CD14-positive monocyte (primary cell): Measurements from ENCODE around the gene OR10V1. TPM values are rescaled to one million over a fixed set of nuclear protein-coding genes. Genes with fewer than 3 reads are reported as not detected.

ENCODE experiments used
- DNase-seq, 3 donors: peaks; one replicate each; pipeline ENCODE4 v3.0.0-alpha.2; 2011 to 2022
- H2AFZ ChIP-seq: 2 replicates; pipeline ENCODE4 v1.6.0; 2012; ENCODE audit warnings: mild to moderate bottlenecking, low read depth, low read length, inconsistent platforms; ENCODE audit not compliant: insufficient read depth, poor library complexity, severe bottlenecking
- H3K27ac ChIP-seq, 2 donors: 1 replicate in 1 of 2; 2 replicates in 1 of 2; pipeline ENCODE4 v1.5.1; 2012 to 2013; ENCODE audit warnings: low read length in 2 of 2, control low read depth in 1 of 2, inconsistent platforms in 1 of 2, low read depth in 1 of 2, mild to moderate bottlenecking in 1 of 2
- H3K27me3 ChIP-seq, 2 donors: one replicate each; pipeline versions ENCODE4 v1.6.0 to v1.6.1; 2011 to 2013; ENCODE audit warnings: low read length in 2 of 2; ENCODE audit not compliant: control insufficient read depth in 2 of 2, insufficient read depth in 2 of 2
- H3K36me3 ChIP-seq, 2 donors: replicated peaks in 1 of 2; 1 replicate in 1 of 2; 2 replicates in 1 of 2; pipeline versions ENCODE4 v1.5.1 to v1.6.1; 2012 to 2013; ENCODE audit warnings: low read length in 2 of 2, control low read depth in 1 of 2, inconsistent platforms in 1 of 2, mild to moderate bottlenecking in 1 of 2; ENCODE audit not compliant: insufficient read depth in 2 of 2, control insufficient read depth in 1 of 2
- H3K4me1 ChIP-seq, 2 donors: 1 replicate in 1 of 2; 2 replicates in 1 of 2; pipeline versions ENCODE4 v1.5.1 to v1.6.1; 2012 to 2013; ENCODE audit warnings: low read length in 2 of 2, control low read depth in 1 of 2, inconsistent platforms in 1 of 2, mild to moderate bottlenecking in 1 of 2, moderate library complexity in 1 of 2; ENCODE audit not compliant: insufficient read depth in 2 of 2, control insufficient read depth in 1 of 2
- H3K4me2 ChIP-seq: replicated peaks from 2 replicates; pipeline ENCODE3; 2012; ENCODE audit warnings: low read length, moderate library complexity, mild to moderate bottlenecking; ENCODE audit not compliant: poor library complexity, severe bottlenecking; ENCODE audit errors: extremely low read depth
- H3K4me3 ChIP-seq, 3 experiments: fragments of 200-600 bp in 1 of 3; sonication (generic) in 1 of 3; replicated peaks in 1 of 3; 1 replicate in 2 of 3; 2 replicates in 1 of 3; pipeline ENCODE4 v1.5.1; 2011 to 2013; ENCODE audit warnings: low read length in 3 of 3, mild to moderate bottlenecking in 3 of 3, control low read depth in 2 of 3, low read depth in 2 of 3, inconsistent platforms in 1 of 3, moderate library complexity in 1 of 3
- H3K79me2 ChIP-seq: 2 replicates; pipeline ENCODE4 v1.6.0; 2012; ENCODE audit warnings: mild to moderate bottlenecking, control low read depth, inconsistent platforms, low read length, moderate library complexity; ENCODE audit not compliant: insufficient read depth
- H3K9ac ChIP-seq: 2 replicates; pipeline ENCODE4 v1.6.0; 2017; ENCODE audit warnings: low read length, mild to moderate bottlenecking; ENCODE audit not compliant: insufficient read depth, poor library complexity, severe bottlenecking
- H3K9me3 ChIP-seq, 2 donors: replicated peaks in 1 of 2; 1 replicate in 1 of 2; 2 replicates in 1 of 2; pipeline versions ENCODE4 v1.5.1 to v1.6.1; 2012 to 2013; ENCODE audit warnings: low read length in 2 of 2, control low read depth in 1 of 2; ENCODE audit not compliant: control insufficient read depth in 1 of 2, insufficient read depth in 1 of 2
- H4K20me1 ChIP-seq: 2 replicates; pipeline ENCODE4 v1.6.0; 2012; ENCODE audit warnings: mild to moderate bottlenecking, low read length, control low read depth, moderate library complexity; ENCODE audit not compliant: insufficient read depth
- H3K27ac Mint-ChIP-seq, 7 donors: one replicate each; pipeline ENCODE4 v1.8.0; 2020; ENCODE audit warnings: mild to moderate bottlenecking in 7 of 7, mixed read lengths in 7 of 7, moderate library complexity in 6 of 7, inconsistent platforms in 2 of 7
- H3K27me3 Mint-ChIP-seq, 3 donors: one replicate each; pipeline ENCODE4 v1.8.0; 2021 to 2022; ENCODE audit warnings: low read depth in 3 of 3, mild to moderate bottlenecking in 3 of 3, mixed read lengths in 3 of 3, moderate library complexity in 3 of 3, inconsistent platforms in 1 of 3
- H3K36me3 Mint-ChIP-seq, 2 donors: one replicate each; pipeline ENCODE4 v1.8.0; 2020; ENCODE audit warnings: mixed read lengths in 2 of 2, inconsistent platforms in 1 of 2, mild to moderate bottlenecking in 1 of 2
- H3K4me1 Mint-ChIP-seq: one replicate; pipeline ENCODE4 v1.8.0; 2020; ENCODE audit warnings: mild to moderate bottlenecking, mixed read lengths
- H3K4me3 Mint-ChIP-seq, 2 donors: one replicate each; pipeline ENCODE4 v1.8.0; 2020; ENCODE audit warnings: mild to moderate bottlenecking in 2 of 2, mixed read lengths in 2 of 2, moderate library complexity in 1 of 2
- H3K9me3 Mint-ChIP-seq, 7 donors: one replicate each; pipeline ENCODE4 v1.8.0; 2020 to 2022; ENCODE audit warnings: mixed read lengths in 7 of 7, mild to moderate bottlenecking in 6 of 7, moderate library complexity in 6 of 7, inconsistent platforms in 2 of 7
- WGBS: methylation state at CpG from one replicate; pipeline ENCODE4 v1.1.5; 2013; ENCODE audit warnings: missing lambda C conversion rate; ENCODE audit not compliant: insufficient coverage; 5-methylcytosine and 5-hydroxymethylcytosine counted together
- intact Hi-C, 2 donors: fragments of 100-400 bp; cut with micrococcal nuclease; formaldehyde crosslinking; loops; one replicate each; pipeline versions ENCODE4 v1.15.0 to v1.15.1; 2023
- polyA plus RNA-seq, 3 donors: library from polyadenylated mRNA; depleted of rRNA in 1 of 3; unstranded in 2 of 3; stranded (reverse) in 1 of 3; fragments of 300-500 nt in 2 of 3; fragments of >200 nt in 1 of 3; fragmentation: Illumina TruSeq in 2 of 3; gene quantifications; 1 replicate in 2 of 3; 2 replicates in 1 of 3; pipeline ENCODE4 v1.2.3, GENCODE V29; 2012 to 2021
- TF ChIP-seq, protein P1 (sequence below): fragments of 200-600 bp; IDR thresholded peaks from one replicate; pipeline ENCODE4 v1.8.0; 2022; ENCODE audit warnings: antibody characterized with exemption, mild to moderate bottlenecking

Gene OR10V1
- polyA plus RNA-seq, 3 donors, result not detected

DNA sequence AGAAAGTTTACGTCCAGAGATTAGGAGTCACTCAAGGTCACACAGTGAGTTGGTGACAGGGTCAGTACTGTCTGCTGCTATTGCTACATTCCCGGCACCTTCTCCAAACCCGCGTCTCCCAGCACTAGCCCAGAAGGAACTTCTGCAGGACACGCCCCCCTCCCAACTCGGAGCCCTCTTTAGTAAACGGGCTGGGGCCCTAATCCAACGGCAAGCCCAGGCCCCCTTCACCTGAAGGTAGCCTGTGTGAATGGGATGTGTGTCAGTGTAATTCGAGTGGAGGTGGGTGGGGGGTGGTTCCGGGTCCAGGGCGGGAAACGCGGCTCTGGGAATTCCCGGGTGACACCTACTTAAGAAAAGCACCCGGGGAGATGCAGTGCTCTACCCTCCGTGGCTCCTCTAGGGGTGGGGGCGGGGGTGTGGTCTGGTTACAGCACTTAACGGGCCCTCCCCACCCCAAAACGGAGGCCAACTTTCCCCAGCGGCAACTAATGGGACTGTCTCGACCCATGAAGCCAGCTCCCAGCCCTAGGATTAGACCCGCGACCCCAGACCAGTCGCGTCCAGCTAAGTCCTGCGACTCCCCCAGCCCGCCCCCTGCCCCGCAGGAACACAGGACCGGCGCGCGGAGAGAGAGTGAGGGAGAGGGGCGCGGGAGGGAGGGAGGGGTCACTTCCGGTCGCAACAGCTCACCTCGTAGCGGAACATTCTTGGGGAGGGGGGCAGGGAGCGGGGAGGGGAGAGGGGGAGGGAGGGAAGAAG is 45.3 kb downstream of the OR10V1 start:
- peak overlapping the region; percentile 78 for H2AFZ ChIP-seq
- Mint-ChIP-seq H3K4me1 (peaks cover 34% of the 10 kb centered on the region), H3K27ac (peak overlapping the region; percentile 93 to 100 (median 96)), H3K36me3 (peaks cover 22 to 31% of the 10 kb centered on the region in 2 donors), H3K4me3 (peak overlapping the region; percentile 90 to 92), H3K27me3 (no peaks in the 10 kb centered on the region), H3K9me3 (no peaks in the 10 kb centered on the region)
- H3K4me2 ChIP-seq, result peak overlapping the region; percentile 90
- no peaks in the 10 kb centered on the region for H3K9me3 ChIP-seq
- H3K4me1 ChIP-seq, result peaks cover 27 to 34% of the 10 kb centered on the region in 2 donors
- peaks cover 34% of the 10 kb centered on the region in 2 donors for H3K36me3 ChIP-seq
- 0% methylated on average over 12 of the region's 39 CpGs for WGBS
- TF ChIP-seq, protein P1, sequence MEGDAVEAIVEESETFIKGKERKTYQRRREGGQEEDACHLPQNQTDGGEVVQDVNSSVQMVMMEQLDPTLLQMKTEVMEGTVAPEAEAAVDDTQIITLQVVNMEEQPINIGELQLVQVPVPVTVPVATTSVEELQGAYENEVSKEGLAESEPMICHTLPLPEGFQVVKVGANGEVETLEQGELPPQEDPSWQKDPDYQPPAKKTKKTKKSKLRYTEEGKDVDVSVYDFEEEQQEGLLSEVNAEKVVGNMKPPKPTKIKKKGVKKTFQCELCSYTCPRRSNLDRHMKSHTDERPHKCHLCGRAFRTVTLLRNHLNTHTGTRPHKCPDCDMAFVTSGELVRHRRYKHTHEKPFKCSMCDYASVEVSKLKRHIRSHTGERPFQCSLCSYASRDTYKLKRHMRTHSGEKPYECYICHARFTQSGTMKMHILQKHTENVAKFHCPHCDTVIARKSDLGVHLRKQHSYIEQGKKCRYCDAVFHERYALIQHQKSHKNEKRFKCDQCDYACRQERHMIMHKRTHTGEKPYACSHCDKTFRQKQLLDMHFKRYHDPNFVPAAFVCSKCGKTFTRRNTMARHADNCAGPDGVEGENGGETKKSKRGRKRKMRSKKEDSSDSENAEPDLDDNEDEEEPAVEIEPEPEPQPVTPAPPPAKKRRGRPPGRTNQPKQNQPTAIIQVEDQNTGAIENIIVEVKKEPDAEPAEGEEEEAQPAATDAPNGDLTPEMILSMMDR, result peak; percentile 33
- no peaks in the 10 kb centered on the region for H3K27me3 ChIP-seq
- intact Hi-C loops, result loop anchor here (2.0 to 10.0 kb wide), 6 partner anchors 51 to 456 kb away; partner anchors contain the start of genes STX3 (in 2 of the 2), MPEG1 (in 1 of the 2), MRPL16 (in 1 of the 2) and OSBP (in 1 of the 2)
- peaks cover 50% of the 10 kb centered on the region for H3K79me2 ChIP-seq
- H4K20me1 ChIP-seq, result peaks cover 41% of the 10 kb centered on the region
- DNase-seq, result peak; percentile 65 to 88 (median 77)
- peak overlapping the region; percentile 83 to 98 for H3K27ac ChIP-seq
- peak overlapping the region; percentile 91 for H3K9ac ChIP-seq
- peak overlapping the region; percentile 82 to 97 (median 92) for H3K4me3 ChIP-seq

DNA sequence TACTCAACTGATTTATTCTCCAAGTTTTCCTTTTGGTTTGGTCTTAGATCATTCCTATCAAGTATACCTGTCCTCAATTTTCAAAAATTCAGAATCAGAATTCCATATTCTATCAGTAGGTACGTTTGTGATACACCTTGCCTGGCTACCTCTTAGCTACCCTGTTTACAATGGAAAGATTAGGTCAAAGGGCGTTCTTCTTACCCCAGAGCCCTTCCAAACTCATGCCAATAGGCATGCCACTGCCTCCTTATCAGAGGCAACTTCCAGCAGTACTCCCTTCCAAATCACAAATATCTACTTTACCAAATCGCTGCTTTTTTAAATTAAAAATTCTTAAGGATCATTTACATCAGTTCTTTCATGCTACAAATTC is 45.8 kb downstream of the OR10V1 start:
- TF ChIP-seq, protein P1, result no peak
- H3K36me3 Mint-ChIP-seq, result peaks cover 22 to 36% of the 10 kb centered on the region in 2 donors
- Histone ChIP-seq H2AFZ (peak overlapping the region; percentile 78), H4K20me1 (peaks cover 47% of the 10 kb centered on the region), H3K9me3 (no peaks in the 10 kb centered on the region), H3K27ac (peak overlapping the region; percentile 83 to 98), H3K4me1 (peaks cover 27 to 34% of the 10 kb centered on the region in 2 donors), H3K9ac (peak overlapping the region; percentile 91), H3K36me3 (peaks cover 39 to 40% of the 10 kb centered on the region in 2 donors), H3K79me2 (peaks cover 56% of the 10 kb centered on the region), H3K4me2 (peak overlapping the region; percentile 90), H3K27me3 (no peaks in the 10 kb centered on the region), H3K4me3 (peak overlapping the region; percentile 82 to 97 (median 92))
- H3K27me3 Mint-ChIP-seq, result no peaks in the 10 kb centered on the region
- peaks cover 36% of the 10 kb centered on the region for H3K4me1 Mint-ChIP-seq
- intact Hi-C loops, result loop anchor here (2.0 to 10.0 kb wide), 6 partner anchors 50 to 455 kb away; partner anchors contain the start of genes STX3 (in 2 of the 2), MPEG1 (in 1 of the 2), MRPL16 (in 1 of the 2) and OSBP (in 1 of the 2)
- DNase-seq, result no peak
- WGBS, result 55% methylated on average over 3 of the region's 3 CpGs
- peak overlapping the region; percentile 93 to 100 (median 96) for H3K27ac Mint-ChIP-seq
- H3K4me3 Mint-ChIP-seq, result peak overlapping the region; percentile 90 to 92
- H3K9me3 Mint-ChIP-seq, result no peaks in the 10 kb centered on the region
